Lower leg skin (tissue), 4 donors: Measurements from ENCODE around the gene SLC26A3. TPM values are rescaled to one million over a fixed set of nuclear protein-coding genes. Genes with fewer than 3 reads are reported as not detected.
A peak's percentile ranks its signal among the peaks of the same experiment; 100 is the strongest.
"Not testable (repeated sequence)": the region's sequence is repeated elsewhere in the genome, so short reads cannot be mapped to it uniquely, and the experiment has no call there.

Experiments
- DNase-seq, 2 donors: peaks; one replicate each; pipeline ENCODE4 v3.0.0-alpha.2; 2019; ENCODE audit warnings: low spot score in 2 of 2
- H3K4me3 ChIP-seq: fragments of 200-600 bp; sonication (generic); 2 replicates; pipeline ENCODE4 v1.5.1; 2017; ENCODE audit warnings: mild to moderate bottlenecking, low read depth; ENCODE audit not compliant: poor library complexity, severe bottlenecking
- CTCF ChIP-seq, 3 donors: fragments of 450-650 bp; IDR thresholded peaks; one replicate each; pipeline ENCODE4 v1.5.1; 2016; ENCODE audit warnings: antibody characterized with exemption in 3 of 3, mild to moderate bottlenecking in 3 of 3, moderate library complexity in 2 of 3
- POLR2A ChIP-seq, 2 donors: fragments of 450-650 bp; IDR thresholded peaks; one replicate each; pipeline ENCODE4 v1.6.1; 2016 to 2017; ENCODE audit warnings: antibody characterized with exemption in 2 of 2, mild to moderate bottlenecking in 1 of 2, moderate library complexity in 1 of 2
- WGBS, 2 donors: methylation state at CpG; one replicate each; pipeline ENCODE4 v1.1.5; 2018; 5-methylcytosine and 5-hydroxymethylcytosine counted together
- intact Hi-C: fragments of 100-400 bp; cut with DNase I; formaldehyde crosslinking; loops from one replicate; pipeline ENCODE4 v1.15.0; 2023; ENCODE audit warnings: low total_unique reads
- total RNA-seq, 4 donors: library from RNA; depleted of rRNA; stranded (reverse); fragments of >200 nt; gene quantifications; one replicate each; pipeline ENCODE4 v1.1.0, GENCODE V29; 2016

Gene SLC26A3
- under 1 TPM in 1 of 4 donors, not detected in 3; 0.13 TPM for total RNA-seq

GRCh38 chr7:107803009-107803610 is at the start of gene SLC26A3:
TSS of gene SLC26A3 (minus strand) at chr7:107803223. CDS start at chr7:107794509, 8,714 bp downstream.
- 73 to 75% methylated on average over 2 of the region's 2 CpGs for WGBS, 2 donors
- intact Hi-C loops = no loop called here
- TF ChIP-seq POLR2A (IDR thresholded peaks at IDR 0.05) (no peak), CTCF (IDR thresholded peaks at IDR 0.05) (no peak)
- H3K4me3 ChIP-seq = no peak within 1 kb of the TSS
- DNase-seq = no peak

DNA sequence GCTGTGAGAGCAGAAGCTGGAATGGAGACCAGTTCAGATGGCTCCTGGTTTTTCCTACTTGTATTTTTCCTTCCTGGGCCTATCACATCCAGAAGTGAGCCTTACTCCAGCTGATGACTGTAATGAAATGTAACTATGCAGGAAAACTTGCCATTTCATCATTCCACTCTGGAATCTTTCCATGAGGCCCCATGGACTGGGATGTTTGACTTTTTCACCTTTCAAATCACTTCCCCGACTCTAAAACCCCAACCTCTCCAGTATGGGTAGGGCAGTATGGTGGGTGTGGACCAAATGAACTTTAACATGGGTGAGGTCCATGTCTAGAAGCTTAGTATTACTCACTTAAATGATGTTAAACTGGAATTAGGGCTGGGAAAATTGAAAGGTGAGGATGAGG is 47.6 kb upstream of the SLC26A3 start:
- H3K4me3 ChIP-seq = no peak overlapping the region
- DNase-seq = no peak
- intact Hi-C loops = no loop called here
- TF ChIP-seq POLR2A (IDR thresholded peaks at IDR 0.05) = no peak
- WGBS, 2 donors = 0 to 68% methylated on average over 1 of the region's 1 CpG

DNA sequence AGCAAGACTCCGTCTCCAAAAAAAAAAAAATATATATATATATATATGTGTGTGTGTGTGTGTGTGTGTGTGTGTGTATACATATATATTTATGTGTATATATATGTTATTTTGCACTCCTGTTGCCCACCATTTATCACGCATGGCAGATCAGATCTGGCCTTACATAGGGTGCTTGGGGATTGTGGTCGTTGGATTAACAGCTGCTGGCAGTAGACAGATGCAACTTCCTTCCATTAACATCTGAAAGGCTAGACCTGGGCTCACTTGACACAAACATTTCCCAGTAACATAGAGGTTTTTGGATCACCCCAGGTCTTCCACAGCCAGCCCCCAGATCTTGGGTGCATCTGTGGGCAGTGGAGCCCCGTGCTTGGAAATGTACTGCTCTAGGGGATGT is 47.2 kb upstream of the SLC26A3 start:
- TF ChIP-seq CTCF (IDR thresholded peaks at IDR 0.05) (no peak), POLR2A (IDR thresholded peaks at IDR 0.05) (no peak)
- H3K4me3 ChIP-seq = no peak overlapping the region
- 83 to 84% methylated on average over 4 of the region's 4 CpGs for WGBS, 2 donors
- peak in 1 of 2 donors; percentile 70 for DNase-seq
- intact Hi-C loops = no loop called here

DNA sequence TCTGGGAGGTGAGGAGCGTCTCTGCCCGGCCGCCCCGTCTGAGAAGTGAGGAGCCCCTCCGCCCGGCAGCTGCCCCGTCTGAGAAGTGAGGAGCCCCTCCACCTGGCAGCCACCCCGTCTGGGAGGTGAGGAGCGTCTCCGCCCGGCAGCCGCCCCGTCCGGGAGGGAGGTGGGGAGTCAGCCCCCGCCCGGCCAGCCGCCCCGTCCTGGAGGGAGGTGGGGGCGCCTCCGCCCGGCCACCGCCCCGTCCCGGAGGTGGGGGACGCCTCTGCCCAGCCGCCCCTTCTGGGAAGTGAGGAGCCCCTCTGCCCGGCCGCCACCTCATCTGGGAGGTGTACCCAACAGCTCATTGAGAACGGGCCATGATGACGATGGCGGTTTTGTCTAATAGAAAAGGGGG is 45.2 kb upstream of the SLC26A3 start:
- 97 to 98% methylated on average over 24 to 27 of the region's 31 CpGs for WGBS, 2 donors
- H3K4me3 ChIP-seq, intact Hi-C loops: not testable (repeated sequence)
- DNase-seq = peak in 1 of 2 donors; percentile 58

DNA sequence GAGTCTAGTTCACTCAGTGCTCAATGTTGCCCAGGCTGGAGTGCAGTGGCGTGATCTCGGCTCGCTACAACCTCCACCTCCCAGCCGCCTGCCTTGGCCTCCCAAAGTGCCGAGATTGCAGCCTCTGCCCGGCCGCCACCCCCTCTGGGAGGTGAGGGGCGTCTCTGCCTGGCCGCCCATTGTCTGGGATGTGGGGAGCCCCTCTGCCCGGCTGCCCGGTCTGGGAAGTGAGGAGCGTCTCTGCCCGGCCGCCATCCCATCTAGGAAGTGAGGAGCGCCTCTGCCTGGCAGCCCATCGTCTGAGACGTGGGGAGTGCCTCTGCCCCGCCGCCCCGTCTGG is 44.8 kb upstream of the SLC26A3 start:
- H3K4me3 ChIP-seq, intact Hi-C loops: not testable (repeated sequence)
- 95 to 98% methylated on average over 4 to 12 of the region's 20 CpGs for WGBS, 2 donors
- DNase-seq = peak in 1 of 2 donors; percentile 18

DNA sequence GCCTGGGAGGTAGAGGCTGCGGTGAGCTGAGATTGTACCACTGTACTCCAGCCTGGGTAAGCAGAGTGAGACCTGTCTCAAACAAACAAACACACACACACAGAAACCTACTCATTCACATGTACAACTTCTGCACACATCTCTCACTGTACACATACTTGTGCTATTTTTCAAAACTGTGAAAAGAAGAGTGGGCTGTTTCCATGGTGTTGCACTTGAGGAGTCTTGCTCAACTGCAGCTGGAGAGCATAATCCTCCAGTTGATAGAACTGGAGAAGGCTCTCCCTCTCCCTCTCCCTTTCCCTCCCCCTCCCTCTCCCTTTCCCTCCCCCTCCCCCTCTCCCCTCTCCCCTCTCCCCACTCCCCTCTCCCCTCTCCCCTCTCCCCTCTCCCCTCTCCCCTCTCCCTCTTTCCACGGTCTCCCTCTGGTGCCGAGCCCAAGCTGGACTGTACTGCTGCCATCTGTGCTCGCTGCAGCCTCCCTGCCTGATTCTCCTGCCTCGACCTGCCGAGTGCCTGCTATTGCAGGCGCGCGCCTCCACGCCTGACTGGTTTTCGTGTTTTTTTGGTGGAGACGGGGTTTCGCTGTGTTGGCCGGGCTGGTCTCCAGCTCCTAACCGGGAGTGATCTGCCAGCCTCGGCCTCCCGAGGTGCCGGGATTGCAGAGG is 44.3 kb upstream of the SLC26A3 start:
- H3K4me3 ChIP-seq = no peak overlapping the region
- peak in 1 of 2 donors; percentile 61 for DNase-seq
- 93 to 94% methylated on average over 14 to 17 of the region's 18 CpGs for WGBS, 2 donors
- no peak for TF ChIP-seq CTCF (IDR thresholded peaks at IDR 0.05)
- no peak for TF ChIP-seq POLR2A (IDR thresholded peaks at IDR 0.05)
- intact Hi-C loops = no loop called here

GRCh38 chr7:107846324-107846723 is 43.3 kb upstream of the SLC26A3 start:
- TF ChIP-seq POLR2A (IDR thresholded peaks at IDR 0.05) (no peak), CTCF (IDR thresholded peaks at IDR 0.05) (no peak)
- DNase-seq = no peak
- intact Hi-C loops = no loop called here
- no peak overlapping the region for H3K4me3 ChIP-seq
